Smooth muscle cell (in vitro differentiated cells): ENCODE measurements around the gene PYROXD2. TPM values are rescaled to one million over a fixed set of nuclear protein-coding genes. Genes with fewer than 3 reads are reported as not detected.

ENCODE experiments used
- DNase-seq: peaks from one replicate; lab custom pipeline; 2025; ENCODE audit not compliant: unreplicated experiment; lab: John Stamatoyannopoulos, UW
- H2AFZ ChIP-seq: fragments of 200-600 bp; sonication (generic); 2 replicates; pipeline ENCODE4 v1.6.0; 2016; ENCODE audit warnings: antibody characterized with exemption, low read depth, mild to moderate bottlenecking
- H3F3A ChIP-seq: fragments of 200-600 bp; sonication (generic); 2 replicates; pipeline ENCODE4 v1.6.0; 2017; ENCODE audit warnings: antibody characterized with exemption, low read depth
- H3K27ac ChIP-seq: fragments of 200-600 bp; sonication (generic); 2 replicates; pipeline ENCODE4 v1.5.1; 2016; ENCODE audit warnings: low read depth, mild to moderate bottlenecking
- H3K27me3 ChIP-seq: fragments of 200-600 bp; sonication (generic); 2 replicates; pipeline ENCODE4 v1.6.1; 2016; ENCODE audit warnings: low read depth, mild to moderate bottlenecking
- H3K36me3 ChIP-seq: fragments of 200-600 bp; sonication (generic); 2 replicates; pipeline ENCODE4 v1.5.1; 2016; ENCODE audit warnings: low read depth
- H3K4me1 ChIP-seq: fragments of 200-600 bp; sonication (generic); 2 replicates; pipeline ENCODE4 v1.5.1; 2016; ENCODE audit warnings: low read depth
- H3K4me2 ChIP-seq: fragments of 200-600 bp; sonication (generic); 2 replicates; pipeline ENCODE4 v1.6.0; 2016; ENCODE audit warnings: mild to moderate bottlenecking
- H3K4me3 ChIP-seq: fragments of 200-600 bp; sonication (generic); 2 replicates; pipeline ENCODE4 v1.5.1; 2016; ENCODE audit warnings: mild to moderate bottlenecking
- H3K79me2 ChIP-seq: fragments of 200-600 bp; sonication (generic); 2 replicates; pipeline ENCODE4 v1.6.0; 2016; ENCODE audit warnings: low read depth, mild to moderate bottlenecking
- H3K9ac ChIP-seq: fragments of 200-600 bp; sonication (generic); 2 replicates; pipeline ENCODE4 v1.6.0; 2016; ENCODE audit warnings: low read depth
- H3K9me3 ChIP-seq: fragments of 200-600 bp; sonication (generic); replicated peaks from 2 replicates; pipeline ENCODE4 v1.5.1; 2016; ENCODE audit warnings: low read depth
- H4K20me1 ChIP-seq: fragments of 200-600 bp; sonication (generic); 2 replicates; pipeline ENCODE4 v1.6.0; 2016; ENCODE audit warnings: low read depth
- whole genome bisulfite sequencing: methylation state at CpG from one replicate; pipeline ENCODE4 v1.1.7; 2016; ENCODE audit warnings: low lambda C conversion rate; 5-methylcytosine and 5-hydroxymethylcytosine counted together
- polyA plus RNA-seq: library from polyadenylated mRNA; unstranded; fragments of >200 nt; fragmentation: Nextera tagmentation; extraction: Ambion mirVana; gene quantifications from 2 replicates; pipeline ENCODE4 v1.2.1, GENCODE V29; 2016
- total RNA-seq: library from RNA; depleted of rRNA; stranded (reverse); fragments of >200 nt; gene quantifications from 2 replicates; pipeline ENCODE4 v1.2.3, GENCODE V29; 2014
- TF ChIP-seq, protein P1 (sequence below): fragments of 200-600 bp; sonication (generic); IDR thresholded peaks from 2 replicates; pipeline ENCODE4 v1.5.1; 2017; ENCODE audit warnings: borderline replicate concordance, mild to moderate bottlenecking, antibody characterized with exemption; ENCODE audit not compliant: insufficient read depth, poor library complexity, severe bottlenecking

The PYROXD2 gene
- total and polyA plus RNA-seq, 2 experiments from 2014 or later, result 3.6 to 6.1 TPM

DNA sequence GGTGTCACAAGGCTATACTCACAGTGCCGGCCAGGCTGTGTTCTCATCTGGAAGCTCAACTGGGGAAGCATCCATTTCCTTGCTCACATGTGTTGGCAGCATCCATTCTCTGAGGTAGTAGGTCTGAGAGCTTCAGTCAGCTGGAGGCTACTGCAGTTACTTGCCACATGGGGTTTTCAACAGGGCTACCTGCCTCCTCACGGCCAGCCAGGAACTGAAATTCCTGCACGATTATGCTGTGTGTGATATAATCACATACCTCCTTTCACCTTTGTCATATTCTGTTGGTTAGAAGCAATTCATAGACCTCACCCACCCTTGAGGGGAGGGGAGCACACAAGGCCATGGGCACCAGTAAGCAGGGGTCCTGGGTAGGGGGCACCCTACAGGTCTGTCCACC is 37.4 kb downstream of the PYROXD2 start:
- Histone ChIP-seq H4K20me1 (no peaks in the 10 kb centered on the region), H3K9ac (no peak overlapping the region), H3K4me3 (no peak overlapping the region), H3K4me2 (no peak overlapping the region), H3K79me2 (no peaks in the 10 kb centered on the region), H3K9me3 (no peaks in the 10 kb centered on the region), H3K27ac (no peak overlapping the region), H3K4me1 (peaks cover 16% of the 10 kb centered on the region), H3F3A (peaks cover 35% of the 10 kb centered on the region), H3K36me3 (no peaks in the 10 kb centered on the region), H3K27me3 (no peaks in the 10 kb centered on the region), H2AFZ (no peak overlapping the region)
- TF ChIP-seq, protein P1, sequence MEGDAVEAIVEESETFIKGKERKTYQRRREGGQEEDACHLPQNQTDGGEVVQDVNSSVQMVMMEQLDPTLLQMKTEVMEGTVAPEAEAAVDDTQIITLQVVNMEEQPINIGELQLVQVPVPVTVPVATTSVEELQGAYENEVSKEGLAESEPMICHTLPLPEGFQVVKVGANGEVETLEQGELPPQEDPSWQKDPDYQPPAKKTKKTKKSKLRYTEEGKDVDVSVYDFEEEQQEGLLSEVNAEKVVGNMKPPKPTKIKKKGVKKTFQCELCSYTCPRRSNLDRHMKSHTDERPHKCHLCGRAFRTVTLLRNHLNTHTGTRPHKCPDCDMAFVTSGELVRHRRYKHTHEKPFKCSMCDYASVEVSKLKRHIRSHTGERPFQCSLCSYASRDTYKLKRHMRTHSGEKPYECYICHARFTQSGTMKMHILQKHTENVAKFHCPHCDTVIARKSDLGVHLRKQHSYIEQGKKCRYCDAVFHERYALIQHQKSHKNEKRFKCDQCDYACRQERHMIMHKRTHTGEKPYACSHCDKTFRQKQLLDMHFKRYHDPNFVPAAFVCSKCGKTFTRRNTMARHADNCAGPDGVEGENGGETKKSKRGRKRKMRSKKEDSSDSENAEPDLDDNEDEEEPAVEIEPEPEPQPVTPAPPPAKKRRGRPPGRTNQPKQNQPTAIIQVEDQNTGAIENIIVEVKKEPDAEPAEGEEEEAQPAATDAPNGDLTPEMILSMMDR, result no peak
- 98% methylated on average over 3 of the region's 3 CpGs for WGBS
- no peak for DNase-seq

DNA sequence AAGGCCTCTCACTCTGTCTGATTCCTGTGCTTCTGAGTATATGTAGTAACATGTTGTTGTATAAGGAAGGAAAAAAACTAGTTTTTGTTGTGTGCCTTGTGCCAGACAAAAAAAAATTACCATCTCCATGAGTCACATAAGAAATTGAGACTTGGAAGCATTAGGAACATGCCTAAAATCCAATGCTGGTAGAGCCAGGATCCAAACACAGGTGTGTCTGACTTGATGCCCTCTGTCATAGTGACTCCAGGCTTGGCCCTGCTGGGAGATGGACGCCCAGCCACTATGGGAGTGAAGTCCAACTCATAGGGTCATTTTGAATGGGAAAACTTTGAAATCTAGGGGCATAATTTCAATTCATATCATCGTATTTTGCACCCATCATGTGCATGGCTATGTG is 38.0 kb downstream of the PYROXD2 start:
- Histone ChIP-seq H3K27me3 (no peaks in the 10 kb centered on the region), H3K4me2 (peak overlapping the region; percentile 6), H3K4me3 (no peak overlapping the region), H3K9ac (no peak overlapping the region), H3K27ac (no peak overlapping the region), H3F3A (peaks cover 29% of the 10 kb centered on the region), H3K9me3 (no peaks in the 10 kb centered on the region), H4K20me1 (no peaks in the 10 kb centered on the region), H3K4me1 (peaks cover 16% of the 10 kb centered on the region), H3K79me2 (no peaks in the 10 kb centered on the region), H2AFZ (no peak overlapping the region), H3K36me3 (no peaks in the 10 kb centered on the region)
- 98% methylated on average over 2 of the region's 2 CpGs for WGBS
- DNase-seq, result no peak
- TF ChIP-seq, protein P1, result no peak

DNA sequence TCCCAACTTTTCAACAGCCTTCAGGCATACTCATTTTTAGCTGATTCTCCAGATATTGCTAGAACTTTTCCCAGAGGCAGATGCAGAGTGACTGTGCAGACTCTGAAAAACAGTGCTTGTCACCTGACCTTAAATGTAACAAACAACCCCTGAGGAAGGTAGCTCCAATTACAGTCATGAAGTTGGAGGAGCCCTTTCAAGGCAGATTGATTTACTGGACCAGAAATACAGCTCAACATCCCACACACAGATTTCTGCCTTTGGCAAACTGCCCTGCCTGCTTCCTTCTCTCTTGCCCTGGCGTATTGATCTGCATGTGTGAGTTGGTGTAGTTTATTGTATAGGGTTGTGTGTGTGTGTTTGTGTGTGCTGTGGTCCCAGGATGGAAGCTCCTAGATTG is 38.5 kb downstream of the PYROXD2 start:
- WGBS, result 64% methylated on average over 1 of the region's 1 CpG
- Histone ChIP-seq H3K4me2 (peak overlapping the region; percentile 6), H2AFZ (no peak overlapping the region), H3K4me3 (no peak overlapping the region), H3K4me1 (peaks cover 16% of the 10 kb centered on the region), H3K27me3 (no peaks in the 10 kb centered on the region), H3K9ac (no peak overlapping the region), H4K20me1 (no peaks in the 10 kb centered on the region), H3K9me3 (no peaks in the 10 kb centered on the region), H3K27ac (no peak overlapping the region), H3K36me3 (no peaks in the 10 kb centered on the region), H3K79me2 (no peaks in the 10 kb centered on the region), H3F3A (peaks cover 27% of the 10 kb centered on the region)
- TF ChIP-seq, protein P1, result no peak
- DNase-seq, result no peak

- peaks cover 19% of the 10 kb centered on the region for H3F3A ChIP-seq
- no peak overlapping the region for H3K4me3 ChIP-seq
- H3K36me3 ChIP-seq, result no peaks in the 10 kb centered on the region
- H3K4me2 ChIP-seq, result peak overlapping the region; percentile 79
- 7% methylated on average over 8 of the region's 8 CpGs for WGBS
- no peak overlapping the region for H2AFZ ChIP-seq
- no peak for DNase-seq
- no peaks in the 10 kb centered on the region for H4K20me1 ChIP-seq
- H3K27me3 ChIP-seq, result no peaks in the 10 kb centered on the region
- peak overlapping the region; percentile 95 for H3K27ac ChIP-seq
- TF ChIP-seq, protein P1, result no peak
- H3K79me2 ChIP-seq, result no peaks in the 10 kb centered on the region
- peak overlapping the region; percentile 85 for H3K9ac ChIP-seq
- H3K9me3 ChIP-seq, result no peaks in the 10 kb centered on the region
- H3K4me1 ChIP-seq, result peaks cover 9% of the 10 kb centered on the region
Observed at GRCh38 chr10:98374217-98374985, 40.6 kb downstream of the PYROXD2 start.
